GM19035 (cell line): Measurements from ENCODE around the gene MIPOL1.

Experiments
- ATAC-seq: cut with Tn5 transposase; IDR thresholded peaks from one replicate; pipeline ENCODE4 v1.9.1; 2021; ENCODE audit not compliant: unreplicated experiment

MIPOL1 gene

DNA sequence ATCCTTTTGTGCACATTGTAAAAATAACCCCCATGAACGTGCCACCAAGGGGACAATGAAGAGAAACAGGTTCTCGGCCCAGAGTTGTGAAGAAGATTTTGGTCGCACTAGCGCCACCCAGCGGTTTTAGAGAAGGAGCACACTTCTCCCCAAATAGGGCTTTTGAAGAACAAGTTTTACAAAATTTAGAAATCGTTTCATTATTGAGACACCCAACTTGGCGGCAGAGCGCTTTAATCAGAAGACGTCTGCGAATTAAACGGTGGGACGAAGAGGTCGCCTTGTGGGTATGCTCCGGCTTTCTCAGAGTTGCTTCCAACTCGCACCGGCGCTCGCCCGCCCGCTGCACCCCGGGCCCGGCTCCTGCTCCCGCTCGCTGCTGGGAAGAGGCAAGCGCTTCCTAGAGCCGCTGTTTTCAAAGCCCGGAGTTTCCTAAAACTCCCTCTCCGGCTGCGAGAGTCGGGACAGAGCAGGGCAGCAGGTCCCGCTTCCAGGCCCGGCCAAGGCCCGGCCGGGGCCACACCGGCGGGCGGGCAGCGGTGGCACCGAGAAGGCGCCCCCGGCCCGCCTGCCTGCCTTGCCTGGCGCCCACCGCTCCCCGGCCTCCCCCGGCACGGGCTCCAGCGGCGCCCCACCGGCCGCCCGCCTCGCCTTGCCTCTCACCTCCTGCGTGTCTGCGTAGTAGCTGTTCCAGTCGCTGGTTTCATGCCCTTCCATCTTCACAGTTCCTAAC, 396.7 kb downstream of the MIPOL1 start:
- no peak for ATAC-seq

DNA sequence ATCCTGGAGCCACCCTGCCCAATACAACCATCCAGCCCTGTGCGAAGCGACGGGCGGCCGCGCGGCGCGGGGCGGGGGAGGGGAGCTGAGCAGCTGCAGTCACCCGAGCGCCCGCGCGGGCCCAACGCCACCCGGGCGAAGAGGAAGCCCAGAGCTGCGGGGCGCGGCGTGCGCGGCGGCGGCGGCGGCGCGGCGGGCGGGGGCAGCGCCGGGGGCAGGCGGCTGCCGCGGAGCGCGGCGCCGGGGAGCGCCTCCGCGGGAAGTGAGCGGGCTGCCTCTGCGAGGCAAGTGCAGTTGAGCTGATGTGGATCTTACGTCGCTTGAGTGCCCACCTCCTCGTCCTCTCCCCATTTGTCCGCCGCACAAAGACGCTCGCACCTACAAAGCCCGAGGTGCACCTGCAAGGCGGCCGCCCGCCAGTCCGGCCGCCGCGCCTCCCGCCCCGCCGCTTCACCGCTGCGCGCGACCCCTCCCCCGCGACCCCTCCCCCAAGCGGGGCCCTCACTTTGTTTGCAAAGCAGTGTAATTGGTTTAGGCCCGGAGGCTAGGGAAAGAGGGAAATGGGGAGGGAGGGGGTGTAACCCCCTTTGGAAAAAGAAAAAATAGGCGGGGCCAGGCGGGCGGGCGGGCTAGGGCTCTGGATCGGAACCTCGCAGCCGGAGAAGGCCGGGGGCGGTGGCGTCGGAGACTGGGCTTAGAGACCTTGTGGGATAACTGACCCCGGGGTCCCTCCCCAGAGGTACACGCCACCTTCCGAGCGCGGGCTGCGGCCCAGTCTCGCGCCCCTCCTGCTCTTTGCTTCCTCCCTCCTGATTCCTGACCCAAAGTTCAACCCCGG, 397.5 kb downstream of the MIPOL1 start, which contains the start of the genes FOXA1 and TTC6:
TSS of gene FOXA1 (minus strand) at position 279 of the 838 bp plus-strand sequence. CDS start at position 2, 277 bp downstream.
TSS of gene TTC6 (plus strand) at position 659 of the 838 bp plus-strand sequence. CDS start 26,436 bp downstream, outside the sequence.
- no peak for ATAC-seq

DNA sequence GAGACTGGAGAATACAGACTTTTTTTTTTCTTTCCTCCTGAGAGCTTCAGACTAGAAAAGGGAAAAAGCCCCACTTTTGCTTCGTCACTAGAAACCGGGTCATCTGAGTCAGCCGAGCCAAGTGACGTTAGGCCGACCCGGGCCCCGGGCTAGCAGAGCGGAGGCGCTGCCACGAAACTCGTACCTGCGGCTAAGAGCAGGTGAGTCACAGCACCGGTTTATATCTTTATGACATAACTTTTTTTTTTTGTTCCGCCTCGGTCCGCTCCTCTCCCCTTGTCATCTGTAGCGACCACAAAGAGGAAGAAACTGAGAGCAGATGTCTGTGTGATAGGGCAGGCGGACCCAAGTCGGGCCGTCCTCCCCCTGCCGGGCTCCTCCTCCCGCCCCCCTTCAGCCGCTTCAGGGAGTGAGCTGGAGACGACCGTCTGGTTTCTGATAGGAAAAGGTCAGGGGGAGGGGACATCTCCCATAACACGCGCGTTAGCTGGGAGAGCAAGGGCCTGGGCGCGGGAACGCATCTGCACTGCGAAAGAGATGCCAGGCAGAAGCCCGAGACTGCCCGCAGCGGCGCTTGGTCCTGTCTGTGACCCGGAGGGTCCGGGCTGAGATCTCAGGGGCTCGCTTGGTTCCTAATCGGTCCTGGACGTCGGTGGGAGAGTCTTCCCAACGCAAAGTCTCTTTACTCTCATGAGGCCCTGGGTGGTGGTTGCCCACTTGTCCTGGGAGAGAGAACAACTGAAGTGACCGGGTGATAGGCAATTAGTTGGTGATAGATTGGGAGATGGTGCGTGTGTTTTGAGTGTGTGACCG, 398.3 kb downstream of the MIPOL1 start:
- ATAC-seq: no peak

DNA sequence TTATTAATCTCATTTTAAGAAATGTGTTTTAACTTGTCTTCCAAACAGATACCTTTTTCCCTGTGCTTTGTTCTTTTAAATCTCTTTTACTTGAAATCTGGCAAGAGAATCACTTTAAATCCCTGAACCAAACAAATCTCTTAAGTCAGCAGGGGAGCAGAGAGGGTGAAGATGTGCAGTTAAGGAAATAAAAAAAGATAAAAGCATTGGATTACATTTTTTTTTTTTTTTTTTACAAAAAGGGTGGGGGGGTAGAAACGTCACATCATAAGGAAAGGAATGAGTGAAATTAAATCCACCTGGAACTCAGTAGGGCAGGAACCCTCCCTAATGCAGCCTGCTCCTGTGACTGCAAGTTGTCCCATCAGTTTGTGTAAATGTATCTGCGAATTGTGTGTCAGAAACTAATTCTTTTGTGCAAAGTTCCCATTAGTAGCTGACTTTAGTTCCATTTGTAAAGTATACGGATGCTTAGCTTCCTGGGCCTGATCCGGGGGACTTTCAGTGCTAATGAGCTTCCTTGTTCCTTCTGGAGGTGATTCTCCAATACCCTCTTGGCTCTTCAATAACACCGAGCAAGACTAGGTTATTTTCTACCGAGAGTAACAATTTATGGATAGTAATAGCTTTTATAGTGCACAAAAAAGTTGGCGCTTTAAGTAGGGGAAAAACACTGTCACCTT, 399.2 kb downstream of the MIPOL1 start:
- ATAC-seq: no peak

DNA sequence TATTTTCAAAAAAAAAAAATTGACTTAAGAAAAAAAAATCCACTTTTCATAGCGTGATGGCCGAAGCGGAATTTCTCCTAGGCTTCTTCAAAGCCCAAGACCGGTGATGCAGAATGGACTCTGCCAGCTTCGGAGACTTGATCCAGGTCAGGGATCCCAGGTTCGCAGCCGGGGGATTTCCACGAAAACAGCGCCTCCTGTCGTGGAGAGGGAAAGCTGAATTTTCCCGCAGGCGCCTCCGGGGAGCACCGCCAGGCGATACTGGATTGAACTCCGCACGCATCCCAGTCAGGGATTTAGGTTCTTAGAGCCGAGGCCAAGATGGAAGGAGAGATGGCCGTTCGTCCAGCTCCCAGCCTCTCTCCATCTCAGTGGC, 399.8 kb downstream of the MIPOL1 start:
- no peak for ATAC-seq

DNA sequence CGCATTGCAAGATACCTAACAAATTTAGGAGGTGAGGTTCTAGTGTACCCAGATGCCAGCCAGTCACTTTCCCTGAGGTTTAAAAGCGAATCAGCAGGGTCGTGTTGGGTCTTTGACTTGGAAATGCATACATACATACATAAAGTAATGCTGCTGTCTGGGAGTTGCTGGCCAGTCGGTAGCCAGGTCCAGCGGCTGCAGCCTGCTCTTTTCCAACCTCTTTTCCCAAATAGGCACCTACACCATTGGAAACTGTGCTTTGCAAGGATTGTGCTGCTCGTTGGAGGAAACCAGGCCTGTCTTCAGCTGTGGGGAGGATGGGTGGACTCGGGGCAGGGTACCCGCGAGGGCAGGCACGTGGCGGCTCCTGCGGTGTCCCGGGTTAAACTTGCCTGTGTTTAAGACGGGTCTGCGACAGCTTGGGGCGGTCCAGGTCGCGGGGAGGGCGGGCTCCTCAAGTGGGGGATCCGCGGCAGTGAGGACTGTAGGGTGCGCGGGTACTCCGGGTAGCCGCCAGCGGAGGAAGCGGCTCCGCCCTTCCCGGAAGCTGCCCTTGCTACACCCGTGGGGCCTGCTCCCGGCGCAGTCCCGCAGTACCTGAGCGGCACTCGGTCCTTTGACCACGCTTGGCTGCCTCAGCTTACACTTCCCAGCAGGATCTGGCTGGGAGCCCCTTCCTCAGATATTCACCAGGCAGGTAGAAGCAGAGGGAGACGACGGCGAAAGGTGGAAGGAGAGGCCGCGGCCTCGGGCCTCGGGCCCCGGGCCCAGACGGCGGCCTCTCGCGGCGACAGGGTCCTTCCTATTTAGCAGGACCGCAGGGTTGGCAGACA, 400.4 kb downstream of the MIPOL1 start:
- ATAC-seq: no peak

DNA sequence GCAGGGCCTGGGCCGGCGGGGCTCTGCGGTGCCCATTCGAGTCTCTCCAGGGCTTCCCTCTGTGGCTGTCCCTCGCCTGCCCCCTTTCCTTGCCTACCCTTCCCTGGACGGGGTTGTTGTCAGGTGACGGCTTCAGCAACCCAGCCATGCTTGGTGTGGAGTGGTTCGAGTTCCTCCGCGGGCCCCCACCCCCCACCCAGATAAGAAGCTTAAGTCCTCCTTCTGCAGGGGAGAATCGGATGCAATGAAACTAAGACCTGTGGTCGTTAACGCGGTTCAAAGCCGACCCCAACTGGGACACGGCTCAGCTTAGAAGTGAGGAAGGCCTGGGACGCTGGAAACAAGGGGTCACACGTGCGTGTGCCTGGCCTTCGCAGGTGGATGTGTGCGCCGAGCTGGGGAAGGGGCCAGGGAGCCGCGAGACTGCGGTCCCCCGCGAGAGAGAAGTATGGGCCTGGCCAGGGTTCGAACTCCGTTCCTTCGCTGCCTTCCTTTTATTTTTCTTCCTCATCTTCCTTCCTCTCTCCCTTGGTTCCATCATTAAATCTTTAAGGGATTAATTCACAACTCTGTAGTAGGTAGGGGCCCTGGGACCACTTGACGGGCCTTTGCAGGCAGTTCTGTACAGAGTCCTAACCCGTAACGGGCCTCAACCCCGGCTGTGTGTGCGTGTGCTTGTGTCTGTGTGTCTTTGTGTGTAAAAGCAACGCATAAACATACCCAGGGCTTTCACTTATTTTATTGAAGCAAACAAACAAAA, 401.2 kb downstream of the MIPOL1 start:
- no peak for ATAC-seq

DNA sequence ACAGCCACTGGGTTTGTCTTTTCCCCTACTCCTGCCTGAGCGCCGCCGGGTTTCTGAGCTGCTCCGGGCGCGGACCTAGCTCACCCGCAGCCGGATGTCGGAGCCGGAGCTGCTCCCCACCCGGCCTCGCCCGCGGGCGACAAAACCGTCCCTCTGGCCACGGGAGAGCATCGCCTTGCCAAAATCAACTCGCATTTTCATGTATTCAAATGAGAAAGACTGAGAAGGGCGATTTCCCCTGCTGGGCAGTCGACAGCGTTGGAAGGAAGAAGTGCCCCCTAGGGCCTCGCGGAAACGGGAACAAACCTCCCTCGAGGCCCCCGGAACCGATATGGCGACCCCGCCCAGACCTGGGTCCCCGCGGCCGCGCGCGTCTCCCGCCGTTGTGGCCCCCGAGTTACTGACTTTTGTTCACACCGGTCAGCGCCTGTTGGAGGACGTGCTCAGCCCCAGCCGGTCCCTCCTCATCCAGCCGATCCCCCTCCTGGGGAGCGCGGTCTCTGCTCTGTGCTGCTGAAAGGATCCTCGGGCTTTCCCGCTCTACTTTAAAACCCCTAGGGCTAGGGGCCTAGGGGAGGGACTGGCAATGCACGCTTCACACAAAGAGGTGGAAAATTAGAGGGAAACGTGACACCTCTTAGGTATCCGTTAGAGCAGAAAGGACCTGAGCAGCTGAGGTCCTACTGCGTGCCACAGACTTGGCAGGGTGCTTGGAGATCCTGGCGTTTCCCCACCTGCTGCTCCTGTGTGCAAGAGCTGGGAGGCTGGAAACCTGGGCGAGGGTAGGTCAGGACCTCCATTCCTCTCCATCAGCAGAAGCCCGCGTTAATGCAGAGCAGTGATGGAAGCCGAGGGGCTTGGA, 402.0 kb downstream of the MIPOL1 start:
- no peak for ATAC-seq

DNA sequence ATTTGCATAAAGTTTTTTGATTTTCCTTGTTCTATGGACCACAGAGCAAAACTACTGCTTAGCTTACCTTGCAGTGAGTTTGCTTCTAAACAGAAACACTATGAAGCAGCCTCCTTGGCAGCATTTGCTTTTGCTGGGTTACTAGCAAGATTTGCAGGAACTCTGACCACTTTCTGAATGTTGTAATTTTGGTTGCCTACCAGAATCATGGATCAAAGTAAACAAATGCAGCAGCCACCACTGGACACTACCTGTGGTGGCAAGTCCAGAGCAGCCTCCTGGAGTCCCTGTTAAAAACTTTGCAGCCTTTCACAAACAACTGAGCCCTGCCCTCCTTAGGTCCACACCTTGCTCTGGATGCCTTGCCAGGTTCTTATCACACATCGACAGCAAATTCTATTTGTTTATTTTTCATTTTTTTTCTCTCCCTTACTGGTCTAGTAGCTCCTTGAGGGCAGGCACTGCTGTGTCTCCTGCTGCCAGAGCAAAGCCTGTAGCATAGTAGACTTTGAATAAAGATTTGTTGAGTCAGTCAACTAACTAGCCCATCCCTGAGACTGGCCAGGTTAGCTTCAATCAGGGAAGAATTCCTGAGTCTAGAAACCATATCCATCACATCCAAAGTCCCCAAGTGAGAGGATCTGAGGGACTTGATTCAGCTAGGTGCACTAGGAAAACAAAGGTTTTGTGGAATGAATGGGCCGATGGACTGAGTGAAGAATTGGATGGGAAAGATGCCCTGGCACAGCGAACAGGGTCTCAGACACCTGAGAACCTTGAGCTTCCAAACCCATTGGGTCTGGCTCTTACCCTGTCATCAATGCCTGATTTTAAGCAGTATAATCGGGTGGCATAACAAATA, 403.4 kb downstream of the MIPOL1 start:
- ATAC-seq: no peak

DNA sequence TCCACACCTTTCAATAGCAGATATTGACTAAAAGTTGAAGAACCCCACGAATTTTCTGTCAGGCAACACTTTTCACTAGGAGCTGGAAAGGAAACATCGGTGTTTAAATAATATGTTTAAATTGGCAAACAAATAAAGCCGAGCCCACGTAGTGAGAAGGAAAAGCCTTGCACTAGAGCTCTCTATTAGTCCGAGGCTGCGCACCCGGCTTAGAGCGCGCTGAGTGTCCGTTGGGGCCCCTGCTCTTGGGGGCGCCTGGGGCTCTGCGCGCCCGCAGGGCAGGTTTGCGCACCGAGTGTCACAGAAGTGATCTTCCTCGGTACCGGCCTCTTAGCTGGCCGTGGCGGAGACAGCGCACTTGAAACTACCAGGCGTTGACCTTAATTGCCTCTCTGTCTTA, 404.1 kb downstream of the MIPOL1 start:
- ATAC-seq: no peak
